Chondrocyte (in vitro differentiated cells): ENCODE measurements around the gene NELL1. TPM values are rescaled to one million over a fixed set of nuclear protein-coding genes. Genes with fewer than 3 reads are reported as not detected.
"Not testable (repeated sequence)": the region's sequence is repeated elsewhere in the genome, so short reads cannot be mapped to it uniquely, and the experiment has no call there.

ENCODE experiments used
- DNase-seq: peaks from one replicate; pipeline ENCODE4 v3.0.0; 2021; ENCODE audit warnings: mixed read lengths, low spot score
- H3K27ac Mint-ChIP-seq: one replicate; pipeline ENCODE4 v1.8.0; 2021; ENCODE audit warnings: mild to moderate bottlenecking, moderate library complexity, mixed read lengths; ENCODE audit not compliant: unreplicated experiment
- H3K27me3 Mint-ChIP-seq: 2 replicates; pipeline ENCODE4 v1.8.0; 2021; ENCODE audit warnings: low read depth, mixed read lengths
- H3K36me3 Mint-ChIP-seq: 2 replicates; pipeline ENCODE4 v1.8.0; 2021; ENCODE audit warnings: low read depth, mixed read lengths
- H3K4me1 Mint-ChIP-seq: 2 replicates; pipeline ENCODE4 v1.8.0; 2021; ENCODE audit warnings: low read depth, mild to moderate bottlenecking, mixed read lengths
- H3K4me3 Mint-ChIP-seq: one replicate; pipeline ENCODE4 v1.8.0; 2021; ENCODE audit warnings: mild to moderate bottlenecking, moderate library complexity, mixed read lengths; ENCODE audit not compliant: unreplicated experiment
- H3K9me3 Mint-ChIP-seq: 2 replicates; pipeline ENCODE4 v1.8.0; 2021; ENCODE audit warnings: low read depth, mixed read lengths
- total RNA-seq: library from RNA; stranded (reverse); gene quantifications from 3 replicates; pipeline ENCODE4 v1.2.1, GENCODE V29; 2021
- TF ChIP-seq, protein P1 (sequence below): fragments of 200-600 bp; sonication (generic); IDR thresholded peaks from 2 replicates; pipeline ENCODE4 v1.5.0; 2021; ENCODE audit warnings: antibody characterized with exemption, mild to moderate bottlenecking, moderate library complexity

The NELL1 gene
- total RNA-seq, 1 donor from 2014 or later = not detected

DNA sequence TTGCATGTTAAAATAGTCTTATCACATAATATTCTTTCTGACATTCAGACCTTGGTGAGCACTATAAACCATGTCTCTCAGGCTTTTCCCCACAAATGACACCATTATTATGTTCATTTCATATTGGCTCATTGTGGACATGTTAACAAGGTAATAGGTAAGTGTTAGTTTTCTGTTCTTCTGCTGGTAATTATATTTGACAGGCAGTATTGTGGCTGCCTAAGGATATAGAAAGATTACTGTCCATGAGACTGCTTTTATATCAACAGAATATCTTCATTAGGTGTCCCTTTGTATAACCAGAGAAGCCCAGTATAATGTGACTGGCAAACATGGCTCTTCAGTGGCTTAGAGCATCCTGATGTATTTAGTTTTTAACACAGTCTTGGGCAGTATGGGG lies 590.7 kb downstream of the NELL1 start:
- DNase-seq = no peak
- H3K27me3 Mint-ChIP-seq = peaks cover 4% of the 10 kb centered on the region
- no peaks in the 10 kb centered on the region for H3K9me3 Mint-ChIP-seq
- H3K36me3 Mint-ChIP-seq = no peaks in the 10 kb centered on the region
- no peaks in the 10 kb centered on the region for H3K4me1 Mint-ChIP-seq
- TF ChIP-seq, protein P1, sequence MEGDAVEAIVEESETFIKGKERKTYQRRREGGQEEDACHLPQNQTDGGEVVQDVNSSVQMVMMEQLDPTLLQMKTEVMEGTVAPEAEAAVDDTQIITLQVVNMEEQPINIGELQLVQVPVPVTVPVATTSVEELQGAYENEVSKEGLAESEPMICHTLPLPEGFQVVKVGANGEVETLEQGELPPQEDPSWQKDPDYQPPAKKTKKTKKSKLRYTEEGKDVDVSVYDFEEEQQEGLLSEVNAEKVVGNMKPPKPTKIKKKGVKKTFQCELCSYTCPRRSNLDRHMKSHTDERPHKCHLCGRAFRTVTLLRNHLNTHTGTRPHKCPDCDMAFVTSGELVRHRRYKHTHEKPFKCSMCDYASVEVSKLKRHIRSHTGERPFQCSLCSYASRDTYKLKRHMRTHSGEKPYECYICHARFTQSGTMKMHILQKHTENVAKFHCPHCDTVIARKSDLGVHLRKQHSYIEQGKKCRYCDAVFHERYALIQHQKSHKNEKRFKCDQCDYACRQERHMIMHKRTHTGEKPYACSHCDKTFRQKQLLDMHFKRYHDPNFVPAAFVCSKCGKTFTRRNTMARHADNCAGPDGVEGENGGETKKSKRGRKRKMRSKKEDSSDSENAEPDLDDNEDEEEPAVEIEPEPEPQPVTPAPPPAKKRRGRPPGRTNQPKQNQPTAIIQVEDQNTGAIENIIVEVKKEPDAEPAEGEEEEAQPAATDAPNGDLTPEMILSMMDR = no peak
- H3K27ac Mint-ChIP-seq = no peak overlapping the region
- no peak overlapping the region for H3K4me3 Mint-ChIP-seq

DNA sequence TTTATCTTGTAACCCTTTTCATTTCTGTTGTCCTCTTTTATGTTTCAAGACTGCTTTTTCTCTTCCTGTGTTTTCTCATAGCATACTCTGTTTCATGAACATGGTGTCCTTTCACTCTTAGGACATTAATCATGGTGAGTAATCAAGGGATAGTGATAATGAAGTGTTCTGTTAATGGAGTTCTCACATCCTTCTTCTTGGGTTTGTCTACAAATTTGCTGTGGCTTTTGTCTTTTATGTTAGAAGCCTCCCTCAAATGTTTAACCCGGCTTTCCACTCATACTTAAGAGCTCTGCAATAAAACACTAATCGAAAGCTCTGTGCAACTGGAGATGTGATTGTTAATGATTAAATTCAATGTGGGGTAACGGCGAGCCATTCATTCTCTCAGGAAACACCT lies 593.6 kb downstream of the NELL1 start:
- Mint-ChIP-seq H3K36me3 (no peaks in the 10 kb centered on the region), H3K4me1 (no peaks in the 10 kb centered on the region), H3K27ac (no peak overlapping the region), H3K9me3 (no peaks in the 10 kb centered on the region), H3K27me3 (peaks cover 11% of the 10 kb centered on the region), H3K4me3 (no peak overlapping the region)
- no peak for DNase-seq
- TF ChIP-seq, protein P1 = no peak

DNA sequence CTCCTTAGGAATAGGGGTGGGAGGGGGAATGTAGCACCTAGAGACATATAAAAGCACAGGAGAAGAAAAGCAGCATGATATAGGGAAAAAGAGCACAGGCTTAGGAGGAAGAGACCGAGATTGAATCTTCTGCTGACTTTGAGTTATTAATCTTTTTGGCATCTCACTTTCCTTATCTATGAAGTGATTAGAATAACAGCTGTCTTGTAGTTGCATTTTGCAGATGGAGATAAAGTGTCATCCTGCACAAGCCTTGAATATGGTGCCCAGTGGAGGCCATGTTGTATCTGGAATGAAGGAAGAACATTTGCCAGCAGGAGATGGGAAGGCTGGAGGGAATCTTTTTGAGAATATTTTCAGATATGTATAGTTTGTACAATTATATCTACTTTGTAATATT lies 594.7 kb downstream of the NELL1 start:
- Mint-ChIP-seq H3K4me3 (no peak overlapping the region), H3K27ac (no peak overlapping the region), H3K36me3 (no peaks in the 10 kb centered on the region), H3K4me1 (no peaks in the 10 kb centered on the region), H3K27me3 (peaks cover 13% of the 10 kb centered on the region), H3K9me3 (no peaks in the 10 kb centered on the region)
- no peak for DNase-seq
- TF ChIP-seq, protein P1 = no peak

DNA sequence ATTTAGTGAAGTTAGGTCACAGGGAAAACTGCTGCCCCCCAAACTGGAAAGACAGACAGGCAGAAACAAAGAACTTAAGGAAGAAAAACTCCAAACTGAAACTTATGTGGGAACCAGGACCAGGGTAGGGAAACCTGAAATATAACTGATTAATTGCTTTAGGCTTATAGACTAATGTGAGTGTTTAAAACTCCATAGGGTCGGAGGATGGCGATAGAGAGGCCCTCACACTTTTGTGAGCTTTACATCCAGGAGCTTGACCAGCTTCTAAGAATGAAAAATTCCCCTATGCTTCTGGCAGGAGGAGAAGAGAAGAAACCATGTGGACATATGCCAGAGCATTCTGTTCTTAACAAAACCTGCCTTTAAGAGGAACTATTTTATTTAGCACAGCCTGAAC lies 598.6 kb downstream of the NELL1 start:
- Mint-ChIP-seq H3K9me3 (peaks cover 7% of the 10 kb centered on the region), H3K27me3 (peaks cover 10% of the 10 kb centered on the region), H3K27ac (no peak overlapping the region), H3K4me1 (no peaks in the 10 kb centered on the region), H3K4me3 (no peak overlapping the region), H3K36me3 (no peaks in the 10 kb centered on the region)
- no peak for DNase-seq
- TF ChIP-seq, protein P1 = no peak

DNA sequence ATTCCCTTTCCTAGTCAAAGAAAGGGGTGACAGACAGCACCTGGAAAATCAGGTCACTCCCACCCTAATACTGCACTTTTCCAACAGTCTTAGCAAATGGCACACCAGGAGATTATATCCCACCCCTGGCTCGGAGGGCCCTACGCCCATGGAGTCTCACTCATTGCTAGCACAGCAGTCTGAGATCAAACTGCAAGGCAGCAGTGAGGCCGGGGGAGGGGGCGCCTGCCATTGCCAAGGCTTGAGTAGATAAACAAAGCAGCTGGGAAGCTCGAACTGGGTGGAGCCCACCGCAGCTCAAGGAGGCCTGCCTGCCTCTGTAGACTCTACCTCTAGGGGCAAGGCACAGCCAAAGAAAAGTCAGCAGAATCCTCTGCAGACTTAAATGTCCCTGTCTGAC lies 602.8 kb downstream of the NELL1 start:
- DNase-seq, H3K36me3 Mint-ChIP-seq, H3K4me1 Mint-ChIP-seq, H3K27ac Mint-ChIP-seq, H3K27me3 Mint-ChIP-seq, H3K4me3 Mint-ChIP-seq: not testable (repeated sequence)
- peaks cover 19% of the 10 kb centered on the region for H3K9me3 Mint-ChIP-seq

DNA sequence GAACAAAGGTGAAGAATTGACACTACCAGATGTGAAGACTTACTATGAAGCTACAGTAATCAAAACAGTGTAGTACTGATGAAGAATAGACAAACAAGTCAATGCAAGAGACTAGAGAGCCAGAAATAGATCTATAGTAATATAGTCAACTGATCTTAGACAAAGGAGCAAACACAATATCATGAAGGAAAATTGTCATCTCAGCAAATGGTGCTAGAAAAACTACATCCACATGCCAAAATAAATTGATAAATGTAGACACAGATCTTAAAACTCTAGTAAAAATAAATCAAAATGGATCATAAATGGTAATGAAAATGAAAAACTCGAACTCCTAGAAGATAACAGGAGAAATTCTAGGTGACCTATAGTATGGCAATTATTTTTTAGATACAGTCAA lies 609.5 kb downstream of the NELL1 start:
- Mint-ChIP-seq H3K4me3 (no peak overlapping the region), H3K36me3 (no peaks in the 10 kb centered on the region), H3K9me3 (peaks cover 21% of the 10 kb centered on the region), H3K27me3 (no peaks in the 10 kb centered on the region), H3K4me1 (no peaks in the 10 kb centered on the region), H3K27ac (no peak overlapping the region)
- TF ChIP-seq, protein P1 = no peak
- DNase-seq = no peak
